Kasumi-1 (cell line): Measurements from ENCODE around the gene CAPN2.
A peak's percentile ranks its signal among the peaks of the same experiment; 100 is the strongest.
"Not testable (repeated sequence)": the region's sequence is repeated elsewhere in the genome, so short reads cannot be mapped to it uniquely, and the experiment has no call there.

ENCODE experiments used
- DNase-seq, 2 experiments: peaks; one replicate each; lab custom pipeline; 2025; lab: John Stamatoyannopoulos, UW

CAPN2 gene

DNA sequence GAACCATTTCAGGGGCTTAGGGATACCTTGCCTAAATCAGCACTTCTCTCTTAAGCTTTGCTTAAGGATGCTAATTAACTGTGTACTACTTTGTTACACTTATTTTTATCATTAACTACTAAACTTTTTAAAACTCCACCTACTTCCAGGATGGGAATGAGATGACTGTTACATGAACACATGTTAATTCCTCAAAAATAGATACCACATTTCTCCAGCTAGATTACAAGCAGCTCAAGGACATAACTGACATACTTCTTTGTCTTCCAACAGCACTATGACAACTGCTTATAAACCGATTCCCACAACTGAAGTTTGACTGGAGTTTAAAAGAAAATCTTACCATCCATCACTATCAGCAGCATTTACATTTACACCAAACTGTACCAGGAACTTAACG is 79.7 kb downstream of the CAPN2 start:
- no peak for DNase-seq

DNA sequence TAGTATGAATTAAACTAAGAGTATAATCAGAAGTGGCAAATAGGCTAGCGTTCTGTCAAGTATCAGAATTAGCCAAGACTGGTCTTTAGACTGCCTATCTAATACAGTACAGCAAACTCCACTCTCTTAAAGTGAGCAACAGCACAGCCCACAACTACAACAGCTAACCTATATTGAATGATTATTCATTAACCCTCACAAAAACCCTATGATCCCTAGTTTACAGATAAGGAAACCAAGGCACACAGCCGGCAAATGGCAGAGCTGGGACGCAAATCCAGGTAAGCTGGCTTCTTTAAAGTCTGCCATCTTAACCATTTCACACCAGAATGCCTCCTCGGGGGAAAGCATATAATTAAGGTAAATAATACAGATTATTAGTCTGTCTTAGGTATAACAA is 81.4 kb downstream of the CAPN2 start:
- DNase-seq, result no peak

DNA sequence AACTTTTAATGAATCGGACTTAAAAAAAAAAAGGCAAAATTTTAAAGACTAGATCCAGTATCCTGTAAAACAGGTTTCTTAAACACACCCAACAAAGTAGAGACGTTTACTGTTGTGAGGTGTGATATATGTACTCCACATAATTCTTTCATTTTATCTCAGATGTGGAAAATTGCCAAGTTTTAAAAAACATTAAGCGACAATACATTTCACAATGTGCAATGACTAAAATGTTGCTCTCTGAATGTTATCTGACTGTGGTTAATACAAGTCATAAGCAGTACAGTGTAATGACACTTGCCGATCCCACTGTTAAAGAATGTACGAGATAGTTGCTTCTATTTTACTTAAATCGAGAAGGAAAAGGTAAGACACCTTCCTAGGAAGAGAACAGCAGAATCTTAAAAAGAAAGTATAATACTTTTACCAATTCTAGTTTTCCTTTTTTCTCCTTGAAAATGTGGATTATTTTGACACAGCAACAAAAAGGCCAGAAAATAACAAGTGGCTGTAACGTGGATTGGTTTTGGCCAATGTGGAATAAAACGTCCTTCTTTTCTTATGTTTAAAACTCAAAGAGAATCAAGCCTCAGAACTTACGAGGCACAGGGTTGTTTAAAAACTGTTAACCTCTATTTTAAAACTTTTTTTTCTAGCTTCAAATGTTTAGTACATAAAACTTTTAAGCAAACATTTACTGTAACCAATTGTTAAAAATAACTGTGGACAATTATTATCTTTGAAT is 82.0 kb downstream of the CAPN2 start:
- no peak for DNase-seq

DNA sequence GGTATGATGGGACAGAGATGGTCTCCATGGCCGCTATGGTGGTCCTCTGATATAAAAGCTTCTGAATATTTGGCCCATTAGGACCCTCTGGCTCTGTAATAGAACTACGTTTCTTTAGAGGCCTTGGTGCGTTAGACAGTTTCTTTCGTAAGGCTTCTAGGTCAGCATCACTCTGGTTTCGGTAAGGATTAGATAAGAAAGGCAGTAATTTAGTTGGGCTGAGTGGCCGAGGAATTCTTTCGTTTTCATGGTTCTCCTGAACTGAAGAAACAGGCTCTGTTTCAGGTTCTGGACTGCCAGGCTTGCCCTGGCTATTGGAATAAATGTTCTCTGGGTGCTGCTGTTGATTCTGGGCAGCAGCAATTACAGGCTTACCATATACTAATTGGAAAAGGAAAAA is 83.9 kb downstream of the CAPN2 start:
- DNase-seq, result no peak

DNA sequence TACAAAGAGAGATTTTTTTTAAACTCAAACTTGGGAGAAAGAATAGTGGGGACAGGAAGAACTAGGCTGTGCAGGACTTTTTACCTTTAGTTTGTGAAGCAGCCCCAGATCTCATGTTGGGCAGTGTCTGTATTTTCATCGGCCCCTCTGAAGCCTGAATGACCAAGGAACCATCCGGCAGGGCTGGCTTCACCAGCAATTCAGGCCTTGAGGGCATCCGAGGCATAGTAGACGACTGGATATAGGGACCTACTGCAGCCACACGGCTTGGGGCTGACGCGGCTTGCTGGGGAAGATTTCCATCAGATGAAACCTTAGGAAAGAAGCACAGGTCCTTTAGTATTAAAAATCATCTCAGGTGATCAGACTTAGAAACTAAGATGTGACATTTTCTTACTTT is 89.7 kb downstream of the CAPN2 start:
- DNase-seq, result no peak

DNA sequence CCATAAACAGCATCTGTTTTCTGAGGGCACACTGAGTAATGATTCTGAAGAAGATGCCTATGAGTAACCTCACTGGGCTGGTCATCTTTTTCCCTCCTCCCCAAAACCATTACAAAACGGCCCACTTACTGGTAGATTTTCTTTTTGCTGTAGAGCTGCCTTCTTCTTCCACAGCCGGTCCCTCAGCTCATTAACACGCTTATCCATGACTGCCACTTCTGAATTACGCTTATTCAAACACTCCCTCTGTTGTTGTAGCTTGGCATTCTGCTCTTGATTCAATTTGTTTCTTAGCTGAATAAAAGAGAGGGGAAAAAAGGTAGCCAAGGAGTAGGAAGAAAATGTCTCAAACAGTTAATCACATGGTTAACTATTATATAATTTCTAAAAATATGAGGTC is 90.3 kb downstream of the CAPN2 start:
- no peak for DNase-seq

DNA sequence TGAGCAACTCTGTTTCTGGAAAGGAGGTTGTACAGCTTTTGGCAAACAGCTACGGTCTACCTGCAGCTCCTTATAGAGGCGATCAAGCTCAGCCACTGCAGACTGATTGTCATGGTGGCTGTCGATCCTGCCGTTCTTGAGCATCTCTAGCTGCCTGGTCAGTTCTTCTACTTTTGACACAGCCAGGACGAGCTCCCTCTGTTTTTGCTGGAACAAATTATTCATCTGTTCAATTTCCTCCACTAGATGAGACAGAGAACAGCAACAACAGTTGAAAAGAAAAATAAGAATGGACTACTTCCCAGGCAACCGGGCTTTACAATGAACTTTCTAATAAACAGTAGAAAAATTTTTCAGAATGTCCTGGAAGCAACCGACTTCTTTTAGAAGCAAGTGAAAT is 90.9 kb downstream of the CAPN2 start:
- DNase-seq, result no peak

DNA sequence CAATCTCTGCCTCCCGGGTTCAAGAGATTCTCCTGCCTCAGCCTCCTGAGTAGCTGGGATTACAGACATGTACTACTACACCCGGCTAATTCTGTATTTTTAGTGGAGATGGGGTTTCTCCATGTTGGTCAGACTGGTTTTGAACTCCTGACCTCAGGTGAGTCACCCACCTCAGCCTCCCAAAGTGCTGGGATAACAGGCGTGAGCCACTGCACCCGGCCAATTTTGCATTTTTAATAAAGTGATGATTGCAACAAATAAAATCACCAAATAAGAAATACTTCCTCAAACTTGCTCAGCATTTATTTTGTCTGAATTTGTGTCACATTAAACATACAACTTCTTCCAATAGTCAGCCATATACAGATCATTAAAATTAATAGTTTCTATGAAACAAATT is 97.6 kb downstream of the CAPN2 start:
- not testable (repeated sequence) for DNase-seq

DNA sequence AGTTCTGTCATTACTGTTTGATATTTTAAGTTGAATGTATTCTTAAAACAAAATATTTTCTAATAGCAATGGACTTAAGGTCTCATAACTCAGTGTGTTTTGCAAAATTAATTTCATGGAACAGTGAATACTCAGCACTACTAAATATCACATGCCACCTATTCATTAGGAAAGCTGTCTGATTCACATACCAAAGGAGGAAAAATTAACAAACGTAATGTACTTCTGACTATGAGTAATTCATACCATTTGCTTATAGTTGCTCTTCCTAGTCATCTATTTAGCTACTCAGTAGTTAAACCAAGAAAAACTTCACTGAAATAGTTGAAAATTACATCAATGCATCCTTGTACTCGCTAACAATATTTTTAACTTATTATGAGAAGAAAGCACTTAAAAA is 98.2 kb downstream of the CAPN2 start:
- DNase-seq, result no peak

DNA sequence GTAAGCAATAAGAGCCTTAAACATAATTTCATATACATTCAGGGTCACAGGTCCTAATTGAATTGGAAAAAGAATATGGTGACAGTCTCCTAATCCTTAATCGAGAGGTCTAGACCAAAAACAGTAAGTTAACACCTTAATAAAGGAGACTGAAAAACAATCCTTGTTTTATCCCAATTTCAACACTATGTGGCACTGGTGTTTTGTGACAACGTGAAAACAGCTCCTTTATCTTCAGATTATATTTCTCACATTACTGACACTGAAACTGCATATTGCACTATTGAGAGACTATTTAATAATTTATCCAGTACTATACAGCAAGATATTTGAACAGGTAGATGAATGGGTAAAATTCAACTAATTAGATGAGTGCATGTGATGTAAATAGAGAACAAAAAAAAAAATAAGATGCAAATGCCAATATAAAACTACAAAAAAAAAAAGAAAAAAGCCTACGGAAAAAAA is 99.3 kb downstream of the CAPN2 start:
- peak; percentile 57 to 73 for DNase-seq

DNA sequence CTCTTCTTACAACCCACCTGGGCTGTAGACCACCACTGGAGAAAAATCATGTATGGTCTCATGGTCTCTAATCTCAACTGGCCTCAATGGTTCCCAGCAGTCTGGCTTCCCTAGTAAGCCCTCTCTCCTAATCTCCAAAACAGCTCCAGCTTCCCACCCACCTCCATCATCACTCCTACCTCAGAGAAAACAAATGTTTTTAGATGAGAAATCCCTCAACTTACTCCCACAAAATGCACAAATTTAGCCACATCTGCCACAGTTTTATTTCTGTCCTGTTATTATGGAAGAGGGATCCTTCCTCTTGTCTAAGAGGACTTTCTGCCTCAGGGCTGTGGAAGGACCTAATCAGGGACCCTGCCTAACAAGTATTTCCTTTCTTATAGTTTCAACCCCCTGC is 101.3 kb downstream of the CAPN2 start:
- DNase-seq, result no peak

DNA sequence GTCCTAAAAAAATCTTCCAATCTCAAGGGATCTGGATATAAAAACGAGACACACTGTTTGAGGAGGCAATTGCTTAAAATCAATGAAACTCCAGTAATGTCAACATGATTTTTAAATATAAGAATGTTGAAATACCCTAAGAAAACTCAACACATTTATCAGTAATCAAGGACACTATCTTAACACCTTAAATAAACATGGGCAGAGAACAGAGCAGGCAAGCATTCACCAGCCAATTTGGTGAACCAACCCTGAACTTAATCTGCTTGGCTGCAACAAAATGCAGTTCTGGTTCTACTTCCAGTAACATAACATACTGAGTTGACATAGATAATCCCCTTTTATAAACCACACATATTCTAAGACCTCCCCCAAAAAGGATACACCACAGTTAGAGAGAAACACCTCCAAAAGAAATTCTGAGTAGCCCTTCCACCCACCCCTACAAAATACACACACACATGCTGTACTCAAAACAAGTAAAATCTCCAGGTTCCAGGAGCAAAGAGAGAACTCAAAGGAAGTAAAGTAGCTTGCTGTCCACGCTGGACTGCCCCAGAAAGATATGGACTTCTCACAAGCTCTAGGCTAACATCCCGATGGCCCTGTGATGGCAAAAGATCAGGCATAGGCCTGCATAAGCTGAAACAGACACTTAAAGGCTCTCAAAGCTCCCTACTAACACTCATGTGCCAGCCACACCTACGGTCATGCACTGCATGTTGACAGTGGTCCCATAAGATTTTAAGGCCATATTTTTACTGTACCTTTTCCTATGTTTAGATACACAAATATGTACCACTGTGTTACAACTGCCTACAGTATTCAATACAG is 102.9 kb downstream of the CAPN2 start:
- DNase-seq, result no peak

DNA sequence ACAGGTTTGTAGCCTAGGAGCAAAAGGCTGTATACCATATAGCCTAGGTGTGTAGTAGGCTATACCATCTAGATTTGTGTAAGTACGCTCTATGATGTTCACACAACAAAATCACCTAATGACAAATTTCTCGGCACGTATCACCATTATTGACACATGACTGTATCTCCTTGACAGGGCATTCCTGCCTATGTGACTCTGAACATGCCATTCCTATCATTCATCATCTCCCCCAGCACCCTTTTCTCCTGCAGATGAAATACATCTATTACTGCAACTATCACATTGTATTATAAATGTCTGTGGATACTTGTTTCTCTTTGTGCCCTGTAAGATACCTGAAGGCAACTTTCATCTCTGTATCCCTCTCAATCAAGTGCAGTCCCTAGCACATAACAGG is 103.5 kb downstream of the CAPN2 start:
- DNase-seq, result no peak

DNA sequence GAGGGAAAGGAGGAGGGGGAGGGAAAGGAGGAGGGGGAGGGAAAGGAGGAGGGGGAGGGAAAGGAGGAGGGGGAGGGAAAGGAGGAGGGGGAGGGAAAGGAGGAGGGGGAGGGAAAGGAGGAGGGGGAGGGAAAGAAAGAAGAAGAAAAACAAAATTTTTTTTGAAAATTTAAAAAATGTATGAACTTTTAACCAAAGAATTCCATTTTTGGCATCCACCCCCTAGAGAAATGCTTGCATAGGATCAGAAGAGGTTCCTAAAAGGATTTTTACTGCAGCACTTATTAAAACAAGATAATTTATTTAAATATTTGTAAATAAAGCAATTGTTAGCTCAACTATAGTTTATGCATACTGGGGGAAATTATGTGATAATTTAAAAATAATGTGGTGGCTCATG is 104.9 kb downstream of the CAPN2 start:
- not testable (repeated sequence) for DNase-seq

DNA sequence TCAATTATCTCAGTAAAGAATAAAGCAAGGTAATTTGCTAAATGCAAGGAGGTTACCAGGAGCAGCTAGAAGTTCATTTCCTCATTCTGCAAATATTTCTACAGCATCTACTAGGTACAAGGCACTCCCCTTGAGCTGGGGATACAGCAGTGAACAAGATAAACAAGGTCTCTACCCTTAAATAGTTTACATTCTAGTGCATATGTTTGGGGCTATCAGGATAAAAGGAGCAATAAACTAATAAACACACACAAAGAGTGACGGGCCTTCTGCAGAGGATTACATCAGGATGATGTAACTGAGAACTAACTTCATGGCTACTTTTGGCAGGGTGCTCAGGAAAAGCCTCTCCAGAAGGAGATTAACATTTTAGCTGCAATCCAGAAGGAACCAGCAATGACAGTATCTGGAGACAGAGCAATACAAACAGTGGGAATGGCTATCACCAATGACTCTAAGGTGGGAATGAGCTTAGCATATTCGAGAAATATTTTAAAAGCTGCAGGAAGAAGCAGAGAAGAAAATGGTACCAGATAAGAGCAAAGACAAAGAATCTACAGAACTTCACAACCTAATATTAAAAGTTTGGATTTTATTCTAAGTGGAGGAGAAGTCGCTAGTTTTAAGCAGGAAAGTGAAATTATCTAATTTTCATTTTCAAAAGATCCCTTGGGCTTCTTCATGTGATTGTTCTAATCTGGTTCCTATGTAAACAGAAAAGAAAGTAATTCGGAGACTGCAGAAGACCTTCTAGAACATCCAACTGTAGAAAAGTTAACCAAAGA is 107.6 kb downstream of the CAPN2 start:
- no peak for DNase-seq

DNA sequence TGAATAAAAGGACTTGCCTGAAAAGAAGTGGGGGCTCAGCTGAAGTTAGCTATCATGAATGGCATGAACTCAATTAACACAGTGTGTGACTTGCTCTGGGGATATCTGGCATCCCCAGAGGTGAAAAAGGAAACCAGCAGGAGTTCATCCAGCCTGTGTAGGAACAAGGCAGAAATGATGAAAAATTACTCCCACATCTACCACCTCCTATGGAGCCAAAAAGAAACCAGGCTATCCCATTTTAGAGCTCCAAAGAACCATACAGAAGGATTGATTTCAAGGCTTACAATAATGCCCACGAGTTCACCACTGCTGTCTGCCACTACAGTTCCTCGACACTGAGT is 108.1 kb downstream of the CAPN2 start:
- no peak for DNase-seq

DNA sequence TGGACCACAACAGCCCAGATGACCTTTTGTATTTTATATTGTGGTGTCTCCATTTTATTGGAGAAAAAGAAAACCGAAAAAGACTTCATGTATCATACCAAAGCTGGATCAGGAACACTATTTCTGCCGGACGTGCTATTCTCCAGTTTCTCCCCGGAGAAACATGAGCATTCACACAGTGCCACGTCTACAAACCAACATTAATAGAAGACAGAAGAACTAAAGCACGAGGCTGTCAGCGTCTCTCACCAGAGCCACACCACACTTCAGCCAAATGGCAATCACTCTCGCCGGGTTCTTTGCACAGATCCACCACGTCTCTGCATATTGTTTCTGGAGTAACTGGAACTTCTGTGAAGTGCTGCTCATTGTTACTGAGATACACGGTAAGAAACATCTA is 108.6 kb downstream of the CAPN2 start:
- no peak for DNase-seq

DNA sequence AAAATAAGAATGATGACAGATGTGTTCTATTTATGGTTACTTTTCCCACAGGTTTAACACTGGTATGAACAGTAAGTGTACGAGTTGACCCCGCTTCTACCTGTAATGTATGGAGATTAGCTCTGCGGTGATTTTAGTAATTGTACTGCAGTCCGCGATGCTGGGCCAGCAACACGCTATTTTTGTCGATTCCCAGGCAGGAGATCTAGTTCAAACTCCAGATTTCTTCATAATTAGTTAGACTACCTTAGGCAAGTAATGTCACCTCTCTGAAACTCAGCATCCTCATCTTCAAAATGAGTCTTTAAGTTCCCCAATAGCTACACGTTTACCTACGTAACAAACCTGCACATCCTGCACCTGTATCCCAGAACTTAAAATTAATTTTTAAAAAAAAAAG is 111.9 kb downstream of the CAPN2 start:
- no peak for DNase-seq

DNA sequence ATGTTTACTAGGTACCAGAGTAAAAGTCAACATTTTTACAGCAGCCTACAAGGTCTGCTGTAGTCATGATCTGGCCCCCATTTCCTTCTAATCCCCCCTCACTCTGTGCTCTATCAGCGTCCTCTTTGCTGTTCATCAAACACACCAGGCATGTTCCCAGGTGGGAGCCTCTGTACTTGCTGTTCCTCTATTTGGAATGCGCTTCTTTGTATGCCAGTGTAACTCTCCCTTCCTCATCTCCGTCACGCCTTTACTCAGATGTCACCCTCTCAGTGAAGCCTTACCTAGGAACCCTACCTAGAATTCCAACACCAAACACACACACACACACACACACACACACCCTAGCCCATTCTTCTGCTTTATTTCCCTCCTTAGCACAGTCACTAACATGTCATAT is 112.4 kb downstream of the CAPN2 start:
- DNase-seq, result no peak
